HepG2 (cell line): Measurements from ENCODE around the gene TAP1. TPM values are rescaled to one million over a fixed set of nuclear protein-coding genes. Genes with fewer than 3 reads are reported as not detected.

Source experiments
- AGO2 ChIP-seq: fragments of 200-400 bp; formaldehyde crosslinking; optimal IDR thresholded peaks from 2 replicates; pipeline ENCODE3; 2017; ENCODE audit warnings: mild to moderate bottlenecking, low read depth, low read length, moderate library complexity
- EHMT2 ChIP-seq: fragments of 200-600 bp; sonication (generic); IDR thresholded peaks from 2 replicates; pipeline ENCODE4 v1.7.0; 2017; ENCODE audit warnings: antibody characterized with exemption, low read depth, low read length, borderline replicate concordance
- IRF1 ChIP-seq: sonication (generic); formaldehyde crosslinking; IDR thresholded peaks from 2 replicates; pipeline ENCODE4 v1.4.0; 2020; ENCODE audit warnings: low read depth, mild to moderate bottlenecking, missing genetic modification reagents
- KAT2B ChIP-seq: fragments of 150-350 bp; IDR thresholded peaks from 2 replicates; pipeline ENCODE4 v1.6.1; 2014; ENCODE audit warnings: low read depth, low read length, borderline replicate concordance
- NCOR1 ChIP-seq: fragments of 200-600 bp; sonication (generic); IDR thresholded peaks from 2 replicates; pipeline ENCODE4 v1.7.0; 2017; ENCODE audit warnings: antibody characterized with exemption, low read length, borderline replicate concordance
- NFKB2 ChIP-seq: sonication (generic); formaldehyde crosslinking; IDR thresholded peaks from 2 replicates; pipeline ENCODE4 v1.4.0; 2020; ENCODE audit warnings: missing genetic modification reagents, borderline replicate concordance
- NFYB ChIP-seq: sonication (generic); formaldehyde crosslinking; IDR thresholded peaks from 2 replicates; pipeline ENCODE4 v1.4.0; 2020; ENCODE audit warnings: missing genetic modification reagents
- PITX1 ChIP-seq: sonication (generic); formaldehyde crosslinking; IDR thresholded peaks from 2 replicates; pipeline ENCODE4 v1.5.1; 2020; ENCODE audit warnings: mild to moderate bottlenecking, missing genetic modification reagents
- SNRNP70 ChIP-seq: fragments of 200-400 bp; formaldehyde crosslinking; IDR thresholded peaks from 2 replicates; pipeline ENCODE4 v1.6.1; 2017; ENCODE audit warnings: mild to moderate bottlenecking, low read depth, low read length, moderate library complexity
- SOX13 ChIP-seq, 3 experiments: fragments of 450-650 bp in 1 of 3; sonication (generic) in 1 of 3; formaldehyde crosslinking in 1 of 3; IDR thresholded peaks in 2 of 3; conservative IDR thresholded peaks in 1 of 3; 2 replicates each; pipeline versions ENCODE4 v1.5.0 to v1.6.1; 2016 to 2020; ENCODE audit warnings: antibody characterized with exemption in 1 of 3, mild to moderate bottlenecking in 1 of 3, missing compliant biosample characterization in 1 of 3, missing genetic modification reagents in 1 of 3, moderate library complexity in 1 of 3
- TAF1 ChIP-seq: sonication (generic); formaldehyde crosslinking; IDR thresholded peaks from 2 replicates; pipeline ENCODE4 v1.4.0; 2020; ENCODE audit warnings: missing genetic modification reagents
- THAP9 ChIP-seq: sonication (generic); formaldehyde crosslinking; IDR thresholded peaks from 2 replicates; pipeline ENCODE4; 2020; ENCODE audit warnings: missing genetic modification reagents, mild to moderate bottlenecking, borderline replicate concordance
- ZNF124 ChIP-seq: sonication (generic); formaldehyde crosslinking; IDR thresholded peaks from 2 replicates; pipeline ENCODE4 v1.4.0; 2020; ENCODE audit warnings: missing genetic modification reagents
- ZNF317 ChIP-seq: sonication (generic); formaldehyde crosslinking; IDR thresholded peaks from 2 replicates; pipeline ENCODE4 v1.5.0; 2020; ENCODE audit warnings: mild to moderate bottlenecking, missing genetic modification reagents
- ZNF543 ChIP-seq: sonication (generic); formaldehyde crosslinking; IDR thresholded peaks from 2 replicates; pipeline ENCODE4 v1.4.0; 2020; ENCODE audit warnings: mild to moderate bottlenecking, missing genetic modification reagents
- ZNF549 ChIP-seq: sonication (generic); formaldehyde crosslinking; IDR thresholded peaks from 2 replicates; pipeline ENCODE4 v1.5.0; 2020; ENCODE audit warnings: missing genetic modification reagents
- ZNF615 ChIP-seq: sonication (generic); formaldehyde crosslinking; IDR thresholded peaks from 2 replicates; pipeline ENCODE4 v1.5.0; 2020; ENCODE audit warnings: mild to moderate bottlenecking, missing genetic modification reagents, borderline replicate concordance
- ZNF687 ChIP-seq: sonication (generic); formaldehyde crosslinking; IDR thresholded peaks from 2 replicates; pipeline ENCODE4 v1.5.1; 2020; ENCODE audit warnings: mild to moderate bottlenecking, missing genetic modification reagents, moderate library complexity
- polyA plus RNA-seq, 8 experiments: library from polyadenylated mRNA; depleted of rRNA in 3 of 8; stranded (reverse) in 7 of 8; unstranded in 1 of 8; fragments of >200 nt; fragmentation: Illumina TruSeq in 4 of 8; extraction: Trizol in 4 of 8; gene quantifications; 2 replicates each; pipeline versions ENCODE4 v1.2.1 to v1.2.3, GENCODE V29; 2011 to 2016; ENCODE audit warnings: low read depth in 4 of 8, missing spikeins in 1 of 8, mixed read lengths in 1 of 8; ENCODE audit not compliant: insufficient read depth in 1 of 8
- total RNA-seq, 5 experiments: library from RNA; depleted of rRNA; stranded (reverse); fragments of >200 nt; fragmentation: Illumina TruSeq; extraction: Trizol; gene quantifications; 2 replicates each; pipeline ENCODE4 v1.2.3, GENCODE V29; 2016; ENCODE audit warnings: low read depth in 1 of 5

Gene TAP1
- total and polyA plus RNA-seq, 2 of the 13 experiments (the other 11 are each of a cell fraction or from before 2014, with no cell fraction given) = 31.2 to 52.2 TPM

GRCh38 chr6:32838114-32838958 is 15.2 kb downstream of the TAP1 start, which contains the start of gene TAP2 (continued):
- TF ChIP-seq ZNF543 (CRISPR knock-in tag) (peak; percentile 77), NFYB (CRISPR knock-in tag) (peak; percentile 16; the same call in 1 of the 2 replicates), SNRNP70 (no peak), ZNF549 (CRISPR knock-in tag) (peak; percentile 86), ZNF124 (peak; percentile 56; the same call in 1 of the 2 replicates), EHMT2 (no peak), ZNF317 (CRISPR knock-in tag) (peak; percentile 77; the same call in 1 of the 2 replicates), TAF1 (CRISPR knock-in tag) (peak; percentile 40), AGO2 (peak; percentile 22), SOX13 (IDR thresholded peaks at IDR 0.05) (no peak), SOX13 (CRISPR knock-in tag; conservative IDR thresholded peaks at IDR 0.05 in 1 of 2, IDR thresholded peaks at IDR 0.05 in 1 of 2) (peak in 1 of 2 experiments; percentile 20; a peak in 1 of 4 replicates), NCOR1 (no peak), ZNF687 (CRISPR knock-in tag) (peak; percentile 77), NFKB2 (CRISPR knock-in tag) (peak; percentile 77; the same call in 1 of the 2 replicates), KAT2B (no peak), ZNF615 (CRISPR knock-in tag) (no peak), IRF1 (peak; percentile 100), THAP9 (CRISPR knock-in tag) (peak; percentile 56; the same call in 1 of the 2 replicates), PITX1 (CRISPR knock-in tag) (peak; percentile 48; the same call in 1 of the 2 replicates)
